B cell (primary cell): Measurements from ENCODE around the gene DCLK1.

Experiments used
- CTCF ChIP-seq: fragments of 200-600 bp; IDR thresholded peaks from one replicate; pipeline ENCODE4 v1.8.0; 2022; ENCODE audit warnings: antibody characterized with exemption, mild to moderate bottlenecking
- EZH2 ChIP-seq: IDR thresholded peaks from 2 replicates; pipeline ENCODE4 v1.6.1; 2012; ENCODE audit warnings: borderline replicate concordance, low read depth, mild to moderate bottlenecking, moderate library complexity, low read length; ENCODE audit not compliant: insufficient read depth, poor library complexity, severe bottlenecking

- TF ChIP-seq CTCF = no peak
- TF ChIP-seq EZH2 = no peak
Observed at GRCh38 chr13:35722458-35723052, 408.6 kb downstream of the DCLK1 start.
